ENCODE data around the gene LLCFC1.

Gene LLCFC1

DNA sequence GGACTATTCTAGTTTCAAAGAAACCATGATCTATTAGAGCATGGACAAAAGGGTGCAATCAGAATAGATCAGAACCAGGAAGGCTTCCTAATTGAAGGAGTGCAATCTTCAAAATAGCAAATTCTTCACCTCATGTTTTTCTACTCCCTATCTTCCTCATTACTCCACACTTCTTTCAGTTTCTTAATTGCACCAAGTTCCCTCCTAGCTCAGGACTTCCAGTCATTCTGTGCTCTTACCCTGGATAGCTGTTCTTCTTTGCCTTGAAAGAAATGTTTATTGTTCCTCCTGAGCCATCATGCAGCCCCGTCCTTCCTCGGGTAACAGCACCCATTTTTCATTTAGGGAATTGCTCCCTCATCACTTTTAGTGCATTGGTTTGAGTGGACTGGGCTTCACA, 28.8 kb upstream of the LLCFC1 start:
- DNase-seq: no peak

DNA sequence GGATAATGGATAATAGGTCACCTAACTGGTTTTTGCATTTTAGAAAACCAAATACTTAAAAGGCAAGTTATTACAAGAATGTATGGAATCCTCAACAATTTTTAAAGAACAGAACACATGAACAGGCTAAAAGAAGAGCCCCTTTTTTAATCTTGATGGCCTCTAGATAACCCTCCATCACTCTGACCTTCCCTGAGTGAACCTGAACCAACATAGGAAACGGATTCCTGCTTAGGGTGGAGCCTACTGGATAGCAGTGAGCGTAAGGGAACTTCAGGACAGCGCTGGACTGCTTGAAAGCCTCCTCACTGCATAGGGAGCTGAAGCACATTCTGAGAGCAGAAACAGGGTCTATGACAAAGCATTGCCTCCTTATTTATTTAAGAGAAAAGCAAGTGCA, 26.2 kb upstream of the LLCFC1 start:
- no peak for DNase-seq

GRCh38 chr7:142913566-142913965, 25.7 kb upstream of the LLCFC1 start:
- DNase-seq: no peak

- DNase-seq: no peak
These were observed 25.2 kb upstream of the LLCFC1 start for GRCh38 chr7:142914121-142914520.

DNA sequence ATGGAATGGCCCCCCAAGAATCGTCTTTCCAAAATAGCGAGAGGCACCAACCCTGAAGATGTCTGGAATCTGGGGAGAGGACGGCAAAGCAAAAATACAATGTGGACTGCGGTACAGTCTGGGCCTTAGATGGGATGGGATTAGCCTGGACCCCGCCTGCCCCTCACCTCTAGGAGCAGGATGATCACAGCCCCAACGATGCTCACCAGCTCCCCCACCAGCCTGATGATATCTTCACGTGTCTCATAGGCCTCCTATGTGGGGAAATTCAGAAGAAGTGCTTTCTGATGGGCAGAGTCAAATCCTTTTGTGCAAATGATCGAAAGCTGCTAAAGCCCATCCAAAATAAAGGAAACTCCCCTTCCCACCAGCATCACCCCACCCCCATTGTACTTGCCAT, 24.0 kb upstream of the LLCFC1 start:
- DNase-seq: no peak

GRCh38 chr7:142916508-142916907, 22.8 kb upstream of the LLCFC1 start:
- no peak for DNase-seq

DNA sequence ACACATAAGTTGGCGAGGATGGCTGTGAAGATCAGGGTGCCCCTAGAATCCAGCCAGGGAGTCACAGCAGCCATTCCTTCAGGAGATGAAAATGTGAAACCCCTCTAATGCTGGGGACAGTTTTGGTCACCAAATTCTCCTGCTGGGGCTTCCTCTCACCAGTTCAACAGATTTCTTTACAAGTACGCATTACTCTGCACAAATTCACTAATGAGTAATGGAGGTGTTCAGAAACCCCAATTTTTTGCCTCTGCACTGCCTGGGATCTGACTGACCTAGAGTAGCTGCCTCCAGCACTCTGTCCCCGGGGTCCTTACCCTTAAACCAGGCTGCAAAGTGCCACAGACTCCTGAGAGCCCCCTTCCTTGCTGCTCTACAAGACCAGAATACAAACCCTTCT, 21.8 kb upstream of the LLCFC1 start:
- DNase-seq: no peak

DNA sequence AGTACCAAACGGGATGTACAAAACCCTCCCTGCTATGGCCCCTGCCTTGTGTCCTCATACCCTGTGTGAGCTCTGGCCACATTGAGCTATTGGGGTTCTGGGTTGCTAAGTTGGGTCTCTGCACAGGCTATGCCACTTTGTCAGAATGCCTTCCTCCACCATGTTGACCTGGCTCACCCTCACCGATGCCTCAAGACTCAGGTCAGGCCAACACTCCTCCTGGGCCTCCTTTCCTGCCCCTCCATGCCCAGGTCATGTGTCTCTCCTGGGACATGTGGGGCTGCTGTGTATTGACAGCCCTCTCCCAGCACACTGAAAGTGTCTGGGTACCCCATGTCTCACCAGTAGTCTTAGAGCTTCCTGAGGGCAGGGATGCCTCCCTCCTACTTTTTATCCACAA, 20.4 kb upstream of the LLCFC1 start:
- no peak for DNase-seq

DNA sequence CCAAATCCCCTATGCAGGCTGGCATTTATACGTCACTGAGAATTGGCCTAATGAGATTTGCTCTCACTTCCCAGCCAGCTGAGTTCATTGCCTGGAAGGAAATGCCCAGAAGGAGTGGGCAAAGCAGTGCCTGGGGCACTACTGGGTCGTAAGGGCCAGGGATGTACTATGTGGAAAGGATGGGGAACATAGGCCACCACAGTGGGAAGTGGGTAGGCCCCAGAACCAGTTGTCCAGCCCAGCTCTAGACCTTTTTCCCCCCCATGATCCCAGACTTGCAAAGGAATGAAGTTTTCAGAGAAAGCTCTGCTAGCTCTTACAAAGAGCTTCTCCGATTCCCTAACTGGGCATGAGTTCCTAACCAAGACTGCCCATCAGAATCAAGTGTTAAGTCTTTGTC, 19.6 kb upstream of the LLCFC1 start:
- no peak for DNase-seq

- no peak for DNase-seq
These were observed 15.9 kb upstream of the LLCFC1 start for GRCh38 chr7:142923391-142923790.

DNA sequence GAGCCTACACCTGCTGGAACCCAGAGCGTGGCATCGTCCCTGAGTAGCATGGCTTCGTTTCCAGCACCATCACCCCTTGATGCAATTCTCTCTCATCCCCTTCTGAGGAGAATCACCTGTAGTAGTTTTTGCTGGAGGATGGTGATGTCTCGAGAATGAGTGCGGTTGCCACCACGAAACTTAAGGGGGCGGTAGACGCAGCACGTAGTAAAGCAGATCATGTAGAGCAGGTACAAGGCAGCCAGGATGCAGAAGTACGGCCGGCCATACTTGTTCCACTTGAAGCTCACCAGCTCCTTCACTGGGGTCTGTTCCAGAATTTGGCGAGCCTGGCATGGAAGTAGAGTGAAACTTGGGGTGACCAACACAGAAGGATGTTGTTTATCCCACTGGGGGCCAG, 13.9 kb upstream of the LLCFC1 start:
- DNase-seq: no peak

- DNase-seq: peak; percentile 13
These were observed 12.1 kb upstream of the LLCFC1 start for GRCh38 chr7:142927085-142927745.

- DNase-seq: peak; percentile 12
These were observed 11.3 kb upstream of the LLCFC1 start for GRCh38 chr7:142927949-142928348.

- peak; percentile 42 for DNase-seq
These were observed 9.1 kb upstream of the LLCFC1 start for GRCh38 chr7:142930126-142930730.

GRCh38 chr7:142932386-142933091, 6.7 kb upstream of the LLCFC1 start:
- DNase-seq: no peak

DNA sequence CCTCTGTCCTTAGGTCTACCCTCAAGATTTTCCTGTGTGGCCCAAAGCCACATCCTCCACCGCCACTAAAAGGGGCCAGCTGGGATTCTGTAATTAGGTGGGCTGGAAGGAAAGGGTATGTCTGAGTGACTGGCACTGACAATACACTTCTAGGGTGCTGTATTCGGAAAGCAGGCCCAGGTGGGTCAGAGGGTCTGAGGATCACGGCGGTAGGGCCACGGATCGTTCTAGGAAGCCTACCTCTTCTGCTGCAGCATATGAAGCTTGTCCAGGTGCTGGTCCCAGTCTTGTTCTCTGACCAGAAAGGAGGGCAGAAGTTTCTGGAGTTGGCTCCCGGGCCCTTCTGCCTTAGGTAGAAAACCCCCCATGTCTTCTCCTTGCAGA, 6.2 kb upstream of the LLCFC1 start:
- DNase-seq: no peak

- DNase-seq: no peak
These were observed 5.7 kb upstream of the LLCFC1 start, which contains the start of gene TRPV5 for GRCh38 chr7:142933624-142934023. TRPV5 (minus strand) TSS chr7:142933746; CDS start chr7:142933459, 287 bp downstream.

DNA sequence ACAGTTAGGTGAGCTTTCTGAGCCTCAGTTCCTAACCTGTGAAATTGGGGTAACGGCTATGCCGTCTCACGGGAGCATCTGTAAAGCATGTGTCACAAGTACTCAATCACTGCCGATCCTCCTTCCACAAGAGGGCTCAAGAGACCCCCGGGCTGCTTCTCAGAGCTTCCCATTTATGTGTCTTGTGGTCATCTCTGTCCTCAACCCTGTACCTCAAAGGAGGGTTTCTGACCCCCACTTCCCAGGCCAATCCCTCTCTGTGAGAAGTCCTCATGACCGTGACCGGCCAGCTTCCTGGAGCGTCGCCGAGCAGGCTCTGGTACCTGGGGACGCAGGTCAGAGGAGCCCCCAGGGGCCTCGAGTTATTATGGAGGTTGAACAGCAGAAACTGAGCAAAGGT, 5.2 kb upstream of the LLCFC1 start:
- no peak for DNase-seq

- no peak for DNase-seq
These were observed 3.2 kb upstream of the LLCFC1 start for GRCh38 chr7:142935941-142936565.

DNA sequence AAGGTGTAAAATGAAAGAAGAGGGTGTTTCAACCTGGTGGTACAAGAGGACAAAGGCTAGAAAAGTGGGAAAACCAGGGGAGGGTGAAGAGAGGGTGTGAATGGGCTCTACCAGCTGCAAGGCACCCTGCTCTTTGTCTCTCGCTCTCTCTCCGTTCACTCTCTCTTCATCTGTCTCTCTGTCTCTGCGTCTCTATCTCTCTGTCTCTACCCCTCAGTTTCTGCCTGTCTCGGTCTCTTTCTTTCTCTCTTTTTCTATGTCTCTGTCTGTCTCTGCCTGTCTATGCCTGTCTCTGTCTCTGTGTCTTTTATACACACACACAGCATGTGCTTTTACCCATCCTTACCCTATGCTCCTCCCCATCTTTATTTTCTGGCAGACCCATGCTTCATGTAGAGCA, 673 bp upstream of the LLCFC1 start:
- DNase-seq: no peak

- no peak for DNase-seq
These were observed 1.8 kb downstream of the LLCFC1 start for GRCh38 chr7:142940966-142941535.

DNA sequence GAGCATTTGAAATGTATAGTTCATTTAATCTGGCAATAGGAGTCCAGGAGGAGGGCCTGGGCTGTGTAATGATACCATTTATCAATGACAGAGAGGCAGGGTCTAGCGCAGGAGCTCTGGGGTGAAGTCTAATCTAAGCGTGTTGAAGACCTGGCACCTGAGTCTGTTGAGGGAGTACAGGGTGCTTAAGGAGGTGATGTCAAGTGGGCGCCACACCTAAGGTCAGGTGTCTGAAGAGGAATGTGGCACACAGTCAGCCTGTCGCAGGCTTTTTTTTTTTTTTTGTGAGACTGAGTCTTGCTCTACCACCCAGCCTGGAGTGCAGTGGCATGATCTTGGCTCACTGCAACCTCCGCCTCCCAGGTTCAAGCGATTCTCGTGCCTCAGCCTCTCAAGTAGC, 2.3 kb downstream of the LLCFC1 start:
- DNase-seq: no peak

DNA sequence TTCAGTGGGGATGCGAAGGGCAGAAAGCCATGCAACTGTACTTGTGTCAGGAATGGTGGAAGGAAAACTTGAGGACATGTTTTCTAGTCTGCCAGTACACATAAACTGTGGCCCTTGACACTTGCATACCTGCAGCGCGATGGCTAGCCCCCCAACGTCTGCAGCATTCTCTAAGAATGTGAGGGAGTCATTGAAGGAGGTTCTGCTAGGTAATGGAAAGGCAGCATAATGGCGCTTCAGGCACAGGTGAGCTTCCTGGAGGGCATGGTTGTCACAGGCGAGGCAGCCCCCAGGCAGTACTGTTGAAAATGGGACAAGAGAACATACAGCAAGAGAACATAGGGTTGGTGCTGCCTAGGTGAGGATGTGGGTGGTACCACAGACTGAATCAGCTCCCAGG, 3.5 kb downstream of the LLCFC1 start:
- DNase-seq: no peak
